Parathyroid adenoma (tissue), 2 donors: ENCODE measurements around the gene CNIH4.

Source experiments
- H2AFZ ChIP-seq: fragments of 300-600 bp; sonication (generic); one replicate; pipeline ENCODE4 v1.7.0; 2017; ENCODE audit warnings: antibody characterized with exemption, mild to moderate bottlenecking
- H3K27ac ChIP-seq: fragments of 300-600 bp; sonication (generic); one replicate; pipeline ENCODE4 v1.7.0; 2017
- H3K27me3 ChIP-seq: fragments of 300-600 bp; sonication (generic); one replicate; pipeline ENCODE4 v1.7.0; 2017; ENCODE audit warnings: low read length; ENCODE audit not compliant: control insufficient read depth, insufficient read depth
- H3K36me3 ChIP-seq: fragments of 300-600 bp; sonication (generic); one replicate; pipeline ENCODE4 v1.7.0; 2017; ENCODE audit warnings: low read length; ENCODE audit not compliant: control insufficient read depth, insufficient read depth
- H3K4me1 ChIP-seq: fragments of 300-600 bp; sonication (generic); one replicate; pipeline ENCODE4 v1.7.0; 2017; ENCODE audit warnings: control low read depth
- H3K4me2 ChIP-seq: fragments of 300-600 bp; sonication (generic); one replicate; pipeline ENCODE4 v1.7.0; 2017; ENCODE audit warnings: low read length
- H3K4me3 ChIP-seq: fragments of 300-600 bp; sonication (generic); one replicate; pipeline ENCODE4 v1.7.0; 2017; ENCODE audit warnings: low read depth, low read length
- H3K79me2 ChIP-seq: fragments of 300-600 bp; sonication (generic); one replicate; pipeline ENCODE4 v1.7.0; 2017; ENCODE audit warnings: control low read depth
- H3K9ac ChIP-seq: fragments of 300-600 bp; sonication (generic); one replicate; pipeline ENCODE4 v1.7.0; 2017; ENCODE audit warnings: mild to moderate bottlenecking
- H3K9me3 ChIP-seq: fragments of 300-600 bp; sonication (generic); one replicate; pipeline ENCODE4 v1.7.0; 2017; ENCODE audit warnings: low read length; ENCODE audit not compliant: control insufficient read depth
- CTCF ChIP-seq: fragments of 300-600 bp; sonication (generic); IDR thresholded peaks from one replicate; pipeline ENCODE4 v1.7.0; 2017; ENCODE audit warnings: antibody characterized with exemption, mild to moderate bottlenecking
- donor health status: primary hyperparathyroidism.

The CNIH4 gene

GRCh38 chr1:224404916-224405603 is 48.4 kb downstream of the CNIH4 start:
- Histone ChIP-seq H3K4me1 (no peaks in the 10 kb centered on the region), H2AFZ (no peak overlapping the region), H3K4me3 (no peak overlapping the region), H3K9ac (no peak overlapping the region), H3K36me3 (no peaks in the 10 kb centered on the region), H3K4me2 (no peak overlapping the region), H3K79me2 (no peaks in the 10 kb centered on the region), H3K27ac (no peak overlapping the region), H3K9me3 (no peaks in the 10 kb centered on the region), H3K27me3 (no peaks in the 10 kb centered on the region)
- no peak for TF ChIP-seq CTCF

- TF ChIP-seq CTCF = no peak
- Histone ChIP-seq H3K27me3 (no peaks in the 10 kb centered on the region), H3K27ac (no peak overlapping the region), H3K4me2 (no peak overlapping the region), H3K4me3 (no peak overlapping the region), H2AFZ (no peak overlapping the region), H3K9me3 (no peaks in the 10 kb centered on the region), H3K79me2 (no peaks in the 10 kb centered on the region), H3K9ac (no peak overlapping the region), H3K36me3 (no peaks in the 10 kb centered on the region), H3K4me1 (no peaks in the 10 kb centered on the region)
Measured at GRCh38 chr1:224405604-224405970, 48.9 kb downstream of the CNIH4 start.

GRCh38 chr1:224406216-224406615 is 49.5 kb downstream of the CNIH4 start:
- no peak overlapping the region for H3K4me3 ChIP-seq
- no peaks in the 10 kb centered on the region for H3K36me3 ChIP-seq

GRCh38 chr1:224407571-224408293 is 51.1 kb downstream of the CNIH4 start:
- no peaks in the 10 kb centered on the region for H3K36me3 ChIP-seq
- H3K9me3 ChIP-seq = no peaks in the 10 kb centered on the region
- no peak overlapping the region for H3K4me2 ChIP-seq
- TF ChIP-seq CTCF = no peak
- no peak overlapping the region for H3K27ac ChIP-seq
- no peak overlapping the region for H3K4me3 ChIP-seq
- H3K9ac ChIP-seq = no peak overlapping the region
- no peaks in the 10 kb centered on the region for H3K79me2 ChIP-seq
- H3K27me3 ChIP-seq = no peaks in the 10 kb centered on the region
- H2AFZ ChIP-seq = no peak overlapping the region
- H3K4me1 ChIP-seq = no peaks in the 10 kb centered on the region

More at GRCh38 chr1:224406216-224406615, 49.5 kb downstream of the CNIH4 start:
- Histone ChIP-seq H3K79me2 (no peaks in the 10 kb centered on the region), H3K27ac (no peak overlapping the region), H2AFZ (no peak overlapping the region), H3K27me3 (no peaks in the 10 kb centered on the region), H3K9me3 (no peaks in the 10 kb centered on the region), H3K4me2 (no peak overlapping the region), H3K9ac (no peak overlapping the region), H3K4me1 (no peaks in the 10 kb centered on the region)
- TF ChIP-seq CTCF = no peak

GRCh38 chr1:224408294-224408590 is 51.6 kb downstream of the CNIH4 start:
- H2AFZ ChIP-seq = no peak overlapping the region
- no peaks in the 10 kb centered on the region for H3K4me1 ChIP-seq
- H3K27ac ChIP-seq = no peak overlapping the region
- no peak overlapping the region for H3K4me3 ChIP-seq
- no peak overlapping the region for H3K9ac ChIP-seq
- no peaks in the 10 kb centered on the region for H3K27me3 ChIP-seq
- no peak for TF ChIP-seq CTCF
- H3K36me3 ChIP-seq = no peaks in the 10 kb centered on the region
- no peaks in the 10 kb centered on the region for H3K9me3 ChIP-seq
- no peaks in the 10 kb centered on the region for H3K79me2 ChIP-seq
- H3K4me2 ChIP-seq = no peak overlapping the region
